SIG-M5 (cell line): ENCODE data around the gene ACTN4.

Source experiments
- DNase-seq: peaks from one replicate; lab custom pipeline; 2025; lab: John Stamatoyannopoulos, UW

The ACTN4 gene

GRCh38 chr19:38678217-38678890 lies 30.9 kb downstream of the ACTN4 start:
- DNase-seq, result no peak

- DNase-seq, result no peak
These were observed 31.5 kb downstream of the ACTN4 start for GRCh38 chr19:38678891-38679494.

GRCh38 chr19:38679839-38680238 lies 32.4 kb downstream of the ACTN4 start:
- no peak for DNase-seq

DNA sequence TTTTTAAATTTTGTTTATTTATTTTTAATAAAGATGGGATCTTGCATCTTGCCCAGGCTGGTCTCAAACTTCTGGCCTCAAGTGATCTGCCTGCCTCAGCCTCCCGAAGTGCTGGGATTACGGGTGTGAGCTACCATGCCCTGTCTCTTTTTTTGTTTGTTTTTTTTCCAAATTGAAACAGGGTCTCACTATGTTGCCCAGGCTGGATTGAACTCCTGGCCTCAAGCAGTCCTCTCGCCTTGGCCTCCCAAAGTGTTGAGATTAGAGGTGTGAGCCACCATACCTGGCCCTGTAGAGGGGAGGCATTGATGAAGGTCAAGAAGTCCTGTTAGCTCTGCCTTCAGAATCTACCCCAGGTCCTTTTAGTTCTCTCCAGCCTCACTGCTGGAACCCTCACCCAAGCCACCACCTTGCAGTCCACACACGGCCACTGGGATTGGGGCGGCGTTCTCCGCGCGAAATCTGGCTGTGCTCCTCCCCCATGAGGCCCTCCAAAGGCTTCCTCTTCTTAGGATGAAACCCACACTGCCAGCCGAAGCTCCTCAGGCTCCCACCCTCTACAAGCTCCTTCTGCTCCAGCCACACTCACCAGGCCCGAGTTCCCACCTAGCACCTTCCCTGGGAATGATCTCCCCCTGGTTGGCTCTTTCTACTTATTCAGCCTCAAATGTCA lies 34.9 kb downstream of the ACTN4 start:
- DNase-seq, result no peak

DNA sequence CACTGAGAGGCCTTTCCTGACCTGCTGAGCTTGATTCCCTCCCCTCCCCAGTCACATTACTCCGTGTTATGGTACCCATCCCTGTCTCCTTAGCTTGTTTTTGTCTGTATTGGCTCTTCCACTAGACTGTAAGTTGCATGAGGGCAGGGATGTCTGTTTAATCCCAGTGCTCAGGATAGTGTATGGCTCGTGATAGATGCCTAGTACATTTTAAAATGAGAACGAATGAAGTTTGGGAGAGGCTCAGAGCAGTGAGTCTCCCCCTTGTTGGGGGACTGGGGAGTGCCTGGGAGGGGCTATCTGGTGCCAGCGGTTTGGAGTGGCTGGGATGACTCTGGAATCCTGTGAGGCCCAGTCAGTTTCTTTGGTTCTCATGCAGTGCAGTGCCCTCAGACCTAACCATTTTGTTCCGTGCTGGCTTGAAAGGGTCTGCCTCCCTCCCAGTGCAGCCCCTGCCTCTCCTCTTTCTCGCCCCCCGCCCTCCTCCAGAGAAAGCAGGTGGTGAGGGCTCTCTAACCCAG lies 35.5 kb downstream of the ACTN4 start:
- no peak for DNase-seq

GRCh38 chr19:38683393-38684077 lies 36.1 kb downstream of the ACTN4 start:
- peak; percentile 29 for DNase-seq

GRCh38 chr19:38684078-38684861 lies 36.8 kb downstream of the ACTN4 start:
- peak; percentile 71 for DNase-seq

- no peak for DNase-seq
These were observed 37.6 kb downstream of the ACTN4 start for GRCh38 chr19:38684862-38685665.

GRCh38 chr19:38685666-38686529 lies 38.4 kb downstream of the ACTN4 start:
- DNase-seq, result no peak

DNA sequence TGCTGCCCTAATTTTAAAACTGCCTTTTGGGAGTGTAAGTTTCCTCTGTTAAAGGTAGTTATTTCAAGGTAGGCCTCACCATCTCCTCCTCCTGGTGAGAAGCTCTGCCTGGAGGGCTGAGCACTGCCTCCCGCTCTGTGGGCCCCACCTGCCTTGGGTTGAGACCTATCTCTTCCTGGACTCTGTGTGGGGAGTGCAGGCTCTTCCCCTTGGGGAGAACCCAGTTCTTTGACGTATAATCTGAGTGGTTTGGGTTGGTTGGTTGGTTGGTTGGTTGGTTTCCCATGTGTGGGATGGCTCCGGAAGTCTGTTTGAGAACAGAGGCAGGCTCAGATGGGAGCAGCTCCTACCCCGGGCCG lies 39.1 kb downstream of the ACTN4 start:
- DNase-seq, result no peak

- no peak for DNase-seq
These were observed 40.5 kb downstream of the ACTN4 start for GRCh38 chr19:38687837-38688378.

DNA sequence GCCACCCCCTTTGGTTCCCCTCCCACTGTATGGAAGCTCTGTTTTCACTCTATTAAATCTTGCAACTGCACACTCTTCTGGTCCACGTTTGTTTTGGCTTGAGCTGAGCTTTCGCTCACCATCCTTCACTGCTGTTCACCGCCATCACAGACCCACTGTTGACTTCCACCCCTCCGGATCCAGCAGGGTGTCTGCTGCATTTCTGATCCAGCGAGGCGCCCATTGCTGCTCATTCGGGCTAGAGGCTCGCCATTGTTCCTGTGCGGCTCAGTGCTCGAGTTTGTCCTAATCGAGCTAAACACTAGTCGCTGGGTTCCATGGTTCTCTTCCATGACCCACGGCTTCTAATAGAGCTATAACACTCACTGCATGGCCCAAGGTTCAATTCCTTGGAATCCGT lies 42.7 kb downstream of the ACTN4 start:
- no peak for DNase-seq

- no peak for DNase-seq
These were observed 43.4 kb downstream of the ACTN4 start for GRCh38 chr19:38690832-38691231.

GRCh38 chr19:38691938-38692457 lies 44.5 kb downstream of the ACTN4 start:
- no peak for DNase-seq

GRCh38 chr19:38692458-38693379 lies 45.3 kb downstream of the ACTN4 start:
- no peak for DNase-seq

- DNase-seq, result no peak
These were observed 46.2 kb downstream of the ACTN4 start for GRCh38 chr19:38693380-38694223.

GRCh38 chr19:38695317-38695683 lies 47.9 kb downstream of the ACTN4 start:
- no peak for DNase-seq
